Pancreas (tissue), 10 donors: ENCODE measurements around the gene AURKB. TPM values are rescaled to one million over a fixed set of nuclear protein-coding genes. Genes with fewer than 3 reads are reported as not detected.

ENCODE experiments used
- ATAC-seq, 4 donors: fragments of 200-7000 bp; cut with Tn5 transposase; one replicate each; pipeline versions ENCODE4 v1.8.0 to v1.9.1; 2020; ENCODE audit warnings: mild to moderate bottlenecking in 4 of 4, moderate library complexity in 4 of 4
- DNase-seq, 6 donors: peaks; one replicate each; pipeline ENCODE4 v3.0.0-alpha.2; 2020
- FAIRE-seq: peaks from 2 replicates; lab custom pipeline; 2012; peaks lifted over from hg19 to GRCh38; lab: Jason Lieb, UNC
- H3K27ac ChIP-seq, 4 donors: fragments of 200-600 bp; sonication (generic); 1 replicate in 3 of 4; 2 replicates in 1 of 4; pipeline versions ENCODE4 v1.5.0 to v1.8.0; 2020
- H3K27me3 ChIP-seq, 4 donors: fragments of 200-600 bp; one replicate each; pipeline ENCODE4 v1.8.0; 2021
- H3K36me3 ChIP-seq, 3 donors: fragments of 200-600 bp; sonication (generic) in 1 of 3; one replicate each; pipeline versions ENCODE4 v1.5.0 to v1.8.0; 2020 to 2021
- H3K4me1 ChIP-seq, 3 donors: fragments of 200-600 bp; one replicate each; pipeline ENCODE4 v1.8.0; 2021
- H3K4me3 ChIP-seq, 4 donors: fragments of 200-600 bp; sonication (generic) in 2 of 4; one replicate each; pipeline versions ENCODE4 v1.5.0 to v1.8.0; 2020 to 2021
- H3K9me3 ChIP-seq, 4 donors: fragments of 200-600 bp; one replicate each; pipeline ENCODE4 v1.8.0; 2021
- CTCF ChIP-seq, 4 donors: fragments of 200-600 bp; sonication (generic) in 3 of 4; IDR thresholded peaks; one replicate each; pipeline versions ENCODE4 v1.5.0 to v1.8.0; 2021; ENCODE audit warnings: antibody characterized with exemption in 4 of 4
- WGBS, 2 donors: extraction: QIAGEN DNeasy Blood & Tissue Kit; methylation state at CpG; one replicate each; pipeline ENCODE4 v1.1.7; 2013; 5-methylcytosine and 5-hydroxymethylcytosine counted together
- intact Hi-C, 3 donors: fragments of 100-400 bp; cut with DNase I; formaldehyde crosslinking; loops; one replicate each; pipeline versions ENCODE4 v1.11.1 to v1.14.2; 2022
- polyA plus RNA-seq, 2 donors: library from polyadenylated mRNA; stranded (reverse); fragments of 200-250 nt; gene quantifications; one replicate each; pipeline ENCODE4 v1.2.3, GENCODE V29; 2013
- total RNA-seq, 6 donors: library from RNA; stranded (reverse); fragmentation: NEBNext Ultra II Directional in 4 of 6; extraction: Animal tissue kit (Norgen Biotek cat#: 25700) in 4 of 6; gene quantifications; one replicate each; pipeline versions ENCODE4 v1.2.1 to v1.2.4, GENCODE V29; 2021 to 2023
- donor health status: healthy with polysubstance abuse.
- donor health status: DM: no; HTN: no; CAD: no; lungs with moderate emphysema.
- donor health status: DM: no; HTN: no; CAD: no.
- donor health status: control.
- donor health status: control.
- donor health status: Bipolar disorder and iron deficiency.
- donor health status: DM: yes; HTN: yes; CAD: no.
- donor health status: DM: no; HTN: no; CAD: no.
- donor health status: DM: no; HTN: no; CAD: no.
- donor health status: DM: yes; HTN: yes; CAD: no.

The AURKB gene
- total and polyA plus RNA-seq, 8 donors = 0.40 to 2.0 (median 0.72) TPM; not detected in 3

- DNase-seq (peak in 4 of 6 donors; percentile 70 to 90 (median 82)), ATAC-seq (peak; percentile 35 to 59 (median 56)), FAIRE-seq (no peak)
- Histone ChIP-seq H3K4me1 (peaks cover 0 to 28% (median 18%) of the 10 kb centered on the region in 3 donors), H3K36me3 (no peaks in the 10 kb centered on the region), H3K27me3 (no peaks in the 10 kb centered on the region), H3K27ac (peak overlapping the region; percentile 11 to 81 (median 58)), H3K4me3 (peak overlapping the region in 3 of 4 donors; percentile 1 to 40 (median 27)), H3K9me3 (no peaks in the 10 kb centered on the region)
- WGBS, 2 donors = 9 to 23% methylated on average over 12 of the region's 12 CpGs
- TF ChIP-seq CTCF (IDR thresholded peaks at IDR 0.05) = no peak
- intact Hi-C loops = no loop called here
Observed at GRCh38 chr17:8192070-8192815, 18.1 kb downstream of the AURKB start.

GRCh38 chr17:8190506-8190905, 19.9 kb downstream of the AURKB start:
- FAIRE-seq (no peak), DNase-seq (no peak), ATAC-seq (no peak)
- Histone ChIP-seq H3K27me3 (no peaks in the 10 kb centered on the region), H3K36me3 (no peaks in the 10 kb centered on the region), H3K9me3 (no peaks in the 10 kb centered on the region), H3K4me1 (peaks cover 0 to 28% (median 18%) of the 10 kb centered on the region in 3 donors), H3K4me3 (peak overlapping the region in 1 of 4 donors; percentile 88), H3K27ac (peak overlapping the region in 2 of 4 donors; percentile 90 to 98)
- 38 to 41% methylated on average over 6 of the region's 6 CpGs for WGBS, 2 donors
- no peak for TF ChIP-seq CTCF (IDR thresholded peaks at IDR 0.05)
- intact Hi-C loops = no loop called here

- ATAC-seq = peak; percentile 63 to 73 (median 68)
- Histone ChIP-seq H3K27ac (peak within 1 kb of the TSS; percentile 82 to 98 (median 88)), H3K36me3 (no peaks in the 10 kb centered on the region), H3K9me3 (no peaks in the 10 kb centered on the region), H3K4me1 (peaks cover 0 to 28% (median 18%) of the 10 kb centered on the region in 3 donors), H3K4me3 (peak within 1 kb of the TSS; percentile 83 to 88 (median 84)), H3K27me3 (no peaks in the 10 kb centered on the region)
- peak; percentile 88 for FAIRE-seq
- WGBS, 2 donors = 0% methylated on average over 51 to 70 of the region's 70 CpGs
- DNase-seq = peak; percentile 89 to 98 (median 96)
- intact Hi-C loops = loop anchor here in 2 of 3 donors (5.0 to 10.0 kb wide), 2 partner anchors 32 to 65 kb away; partner anchors contain the start of gene HES7 (in 1 of the 2)
- TF ChIP-seq CTCF (IDR thresholded peaks at IDR 0.05) = no peak
Observed at GRCh38 chr17:8189711-8190477, 20.5 kb downstream of the AURKB start, which contains the start of gene BORCS6. TSS of gene BORCS6 (minus strand) at chr17:8190180. CDS start at chr17:8190140, 40 bp downstream.

- DNase-seq = peak in 5 of 6 donors; percentile 45 to 86 (median 63)
- ATAC-seq = peak; percentile 0
- Histone ChIP-seq H3K4me3 (peak overlapping the region; percentile 83 to 88 (median 84)), H3K4me1 (peaks cover 0 to 28% (median 18%) of the 10 kb centered on the region in 3 donors), H3K9me3 (no peaks in the 10 kb centered on the region), H3K27me3 (no peaks in the 10 kb centered on the region), H3K36me3 (no peaks in the 10 kb centered on the region), H3K27ac (peak overlapping the region; percentile 82 to 98 (median 88))
- intact Hi-C loops = loop anchor here in 2 of 3 donors (5.0 to 10.0 kb wide), 2 partner anchors 33 to 64 kb away; partner anchors contain the start of gene HES7 (in 1 of the 2)
- TF ChIP-seq CTCF (IDR thresholded peaks at IDR 0.05) = no peak
- FAIRE-seq = no peak
- WGBS, 2 donors = 2% methylated on average over 44 to 67 of the region's 67 CpGs
Observed at GRCh38 chr17:8189041-8189710, 21.2 kb downstream of the AURKB start.
